GM13976 (cell line): ENCODE data around the gene PRKCH.

Source experiments
- DNase-seq: peaks from one replicate; pipeline ENCODE4 v3.0.0; 2012; ENCODE audit warnings: low spot score
- CTCF ChIP-seq: IDR thresholded peaks from 2 replicates; pipeline ENCODE4 v1.5.1; 2012; ENCODE audit warnings: borderline replicate concordance, mild to moderate bottlenecking; ENCODE audit not compliant: insufficient read depth; ENCODE audit errors: extremely low read depth, missing control alignments, control extremely low read depth
- in situ Hi-C: fragments of 300-500 bp; cut with MboI; formaldehyde crosslinking; loops from one replicate; pipeline ENCODE4 v1.12.0; 2022; ENCODE audit warnings: low sequenced_read_pairs, mixed read lengths, inconsistent platforms; ENCODE audit not compliant: unreplicated experiment

Gene PRKCH

GRCh38 chr14:61281186-61281947 is 40.0 kb upstream of the PRKCH start, which contains the start of gene TMEM30B:
Gene TMEM30B (minus strand): TSS chr14:61281338. CDS start chr14:61281147, 191 bp downstream.
- peak; percentile 27 for DNase-seq
- no peak for TF ChIP-seq CTCF
- in situ Hi-C loops: loop anchor here (10.0 to 25.0 kb wide), 2 partner anchors 173 to 556 kb away; no protein-coding TSS in a partner anchor

DNA sequence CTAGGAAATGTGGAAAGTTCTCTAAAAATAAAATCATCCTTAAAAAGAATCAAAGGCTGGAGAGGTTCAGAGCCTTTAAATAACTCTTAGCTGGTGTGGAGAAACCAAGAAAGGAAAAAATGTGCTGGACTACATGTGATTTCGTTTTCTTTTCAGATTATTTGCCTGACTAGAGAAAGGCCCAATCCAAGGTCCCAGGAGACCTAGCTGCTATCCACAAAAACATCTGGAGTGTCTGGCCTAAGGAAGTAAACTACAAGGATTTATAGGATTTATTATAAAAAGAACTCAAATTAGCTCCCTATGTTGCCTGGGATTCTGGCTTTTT is 39.5 kb upstream of the PRKCH start:
- in situ Hi-C loops: loop anchor here (10.0 to 25.0 kb wide), 2 partner anchors 173 to 555 kb away; no protein-coding TSS in a partner anchor
- no peak for TF ChIP-seq CTCF
- DNase-seq: no peak

- DNase-seq: no peak
- no peak for TF ChIP-seq CTCF
- in situ Hi-C loops: loop anchor here (10.0 to 25.0 kb wide), 2 partner anchors 172 to 555 kb away; no protein-coding TSS in a partner anchor
These were observed 38.6 kb upstream of the PRKCH start for GRCh38 chr14:61282746-61283145.

- DNase-seq: no peak
- no peak for TF ChIP-seq CTCF
- in situ Hi-C loops: loop anchor here (10.0 to 25.0 kb wide), 2 partner anchors 171 to 553 kb away; no protein-coding TSS in a partner anchor
These were observed 37.4 kb upstream of the PRKCH start for GRCh38 chr14:61284001-61284400.

- no peak for TF ChIP-seq CTCF
- no peak for DNase-seq
- in situ Hi-C loops: loop anchor here (10.0 to 25.0 kb wide), 2 partner anchors 169 to 552 kb away; no protein-coding TSS in a partner anchor
These were observed 36.0 kb upstream of the PRKCH start for GRCh38 chr14:61285364-61285763.

GRCh38 chr14:61287196-61287595 is 34.2 kb upstream of the PRKCH start:
- DNase-seq: no peak
- TF ChIP-seq CTCF: no peak
- in situ Hi-C loops: loop anchor here (10.0 to 25.0 kb wide), 2 partner anchors 168 to 550 kb away; no protein-coding TSS in a partner anchor
